Activated T-helper 1 cell treated with Interleukin-2 at 50 U/mL for 16 hours (primary cell): ENCODE measurements around the gene ENG.
"Not testable (repeated sequence)": the region's sequence is repeated elsewhere in the genome, so short reads cannot be mapped to it uniquely, and the experiment has no call there.

ENCODE experiments used
- DNase-seq: peaks from one replicate; pipeline ENCODE4 v3.0.0-alpha.2; 2020; ENCODE audit warnings: low read depth

Gene ENG

GRCh38 chr9:127793093-127793708 is 61.3 kb downstream of the ENG start:
- no peak for DNase-seq

- no peak for DNase-seq
Measured at GRCh38 chr9:127792417-127793031, 61.9 kb downstream of the ENG start.

GRCh38 chr9:127791085-127791484 is 63.4 kb downstream of the ENG start:
- DNase-seq: no peak

- DNase-seq: no peak
Measured at GRCh38 chr9:127790094-127790855, 64.2 kb downstream of the ENG start.

- DNase-seq: no peak
Measured at GRCh38 chr9:127789179-127789578, 65.3 kb downstream of the ENG start.

- no peak for DNase-seq
Measured at GRCh38 chr9:127788337-127789011, 66.0 kb downstream of the ENG start.

- no peak for DNase-seq
Measured at GRCh38 chr9:127786773-127787104, 67.7 kb downstream of the ENG start.

- DNase-seq: peak; percentile 92
Measured at GRCh38 chr9:127785933-127786772, 68.3 kb downstream of the ENG start, which contains the start of gene CDK9. Gene CDK9 (plus strand): TSS chr9:127786034. CDS start chr9:127786149, 115 bp downstream.

GRCh38 chr9:127785023-127785932 is 69.2 kb downstream of the ENG start:
- peak; percentile 88 for DNase-seq

GRCh38 chr9:127783111-127784008 is 71.1 kb downstream of the ENG start:
- DNase-seq: peak; percentile 67

- DNase-seq: no peak
Measured at GRCh38 chr9:127781806-127782205, 72.7 kb downstream of the ENG start.

- not testable (repeated sequence) for DNase-seq
Measured at GRCh38 chr9:127780909-127781308, 73.5 kb downstream of the ENG start.

- no peak for DNase-seq
Measured at GRCh38 chr9:127780126-127780885, 74.2 kb downstream of the ENG start.

- no peak for DNase-seq
Measured at GRCh38 chr9:127779136-127779981, 75.1 kb downstream of the ENG start.

GRCh38 chr9:127778280-127779135 is 76.0 kb downstream of the ENG start, which contains the start of gene SH2D3C:
Gene SH2D3C (minus strand): TSS chr9:127778666. CDS start chr9:127778627, 39 bp downstream.
- DNase-seq: no peak

GRCh38 chr9:127777368-127777980 is 77.0 kb downstream of the ENG start:
- no peak for DNase-seq
